Measurements from ENCODE around the gene SERPINC1.
"Not testable (repeated sequence)": the region's sequence is repeated elsewhere in the genome, so short reads cannot be mapped to it uniquely, and the experiment has no call there.

SERPINC1 gene

GRCh38 chr1:173867753-173868265 is 49.3 kb downstream of the SERPINC1 start, which contains the start of gene GAS5:
TSS of gene GAS5 (minus strand) at chr1:173867989.
- H3K27me3 ChIP-seq (ENCODE audit: control insufficient read depth, insufficient read depth, low read length): no peaks in the 10 kb centered on the region
- peaks cover 3% of the 10 kb centered on the region for H3K4me1 ChIP-seq (ENCODE audit: control insufficient read depth, insufficient read depth, low read length)
- peaks cover 49% of the 10 kb centered on the region for H3K36me3 ChIP-seq (ENCODE audit: control insufficient read depth, insufficient read depth, low read length)
- peak within 1 kb of the TSS; percentile 99 for H3K4me3 ChIP-seq (ENCODE audit: low read depth, low read length)
- H3K9ac ChIP-seq (ENCODE audit: low read depth, low read length): peak within 1 kb of the TSS; percentile 99
- no peaks in the 10 kb centered on the region for H3K9me3 ChIP-seq (ENCODE audit: control insufficient read depth, insufficient read depth, low read length)

GRCh38 chr1:173867141-173867752 is 49.9 kb downstream of the SERPINC1 start:
- Histone ChIP-seq H3K36me3 (ENCODE audit: control insufficient read depth, insufficient read depth, low read length) (peaks cover 49% of the 10 kb centered on the region), H3K4me3 (ENCODE audit: low read depth, low read length) (peak overlapping the region; percentile 99), H3K9me3 (ENCODE audit: control insufficient read depth, insufficient read depth, low read length) (no peaks in the 10 kb centered on the region), H3K4me1 (ENCODE audit: control insufficient read depth, insufficient read depth, low read length) (peaks cover 3% of the 10 kb centered on the region), H3K27me3 (ENCODE audit: control insufficient read depth, insufficient read depth, low read length) (no peaks in the 10 kb centered on the region), H3K9ac (ENCODE audit: low read depth, low read length) (peak overlapping the region; percentile 99)

GRCh38 chr1:173866413-173867115 is 50.6 kb downstream of the SERPINC1 start:
- H3K4me1 ChIP-seq (ENCODE audit: control insufficient read depth, insufficient read depth, low read length): peaks cover 3% of the 10 kb centered on the region
- H3K36me3 ChIP-seq (ENCODE audit: control insufficient read depth, insufficient read depth, low read length): peaks cover 49% of the 10 kb centered on the region
- H3K27me3 ChIP-seq (ENCODE audit: control insufficient read depth, insufficient read depth, low read length): no peaks in the 10 kb centered on the region
- peak overlapping the region; percentile 99 for H3K4me3 ChIP-seq (ENCODE audit: low read depth, low read length)
- no peaks in the 10 kb centered on the region for H3K9me3 ChIP-seq (ENCODE audit: control insufficient read depth, insufficient read depth, low read length)
- H3K9ac ChIP-seq (ENCODE audit: low read depth, low read length): peak overlapping the region; percentile 99

GRCh38 chr1:173865468-173866164 is 51.5 kb downstream of the SERPINC1 start:
- no peaks in the 10 kb centered on the region for H3K27me3 ChIP-seq (ENCODE audit: control insufficient read depth, insufficient read depth, low read length)
- H3K4me3 ChIP-seq (ENCODE audit: low read depth, low read length): peak overlapping the region; percentile 99
- peaks cover 3% of the 10 kb centered on the region for H3K4me1 ChIP-seq (ENCODE audit: control insufficient read depth, insufficient read depth, low read length)
- H3K9me3 ChIP-seq (ENCODE audit: control insufficient read depth, insufficient read depth, low read length): no peaks in the 10 kb centered on the region
- H3K9ac ChIP-seq (ENCODE audit: low read depth, low read length): peak overlapping the region; percentile 99
- peaks cover 47% of the 10 kb centered on the region for H3K36me3 ChIP-seq (ENCODE audit: control insufficient read depth, insufficient read depth, low read length)

GRCh38 chr1:173864179-173864867 is 52.8 kb downstream of the SERPINC1 start:
- Histone ChIP-seq H3K36me3 (ENCODE audit: control insufficient read depth, insufficient read depth, low read length) (peaks cover 41% of the 10 kb centered on the region), H3K4me1 (ENCODE audit: control insufficient read depth, insufficient read depth, low read length) (peaks cover 3% of the 10 kb centered on the region), H3K9ac (ENCODE audit: low read depth, low read length) (peak overlapping the region; percentile 99), H3K27me3 (ENCODE audit: control insufficient read depth, insufficient read depth, low read length) (no peaks in the 10 kb centered on the region), H3K4me3 (ENCODE audit: low read depth, low read length) (peak overlapping the region; percentile 99), H3K9me3 (ENCODE audit: control insufficient read depth, insufficient read depth, low read length) (no peaks in the 10 kb centered on the region)

GRCh38 chr1:173863224-173864161 is 53.6 kb downstream of the SERPINC1 start:
- Histone ChIP-seq H3K4me1 (ENCODE audit: control insufficient read depth, insufficient read depth, low read length) (peaks cover 3% of the 10 kb centered on the region), H3K9me3 (ENCODE audit: control insufficient read depth, insufficient read depth, low read length) (no peaks in the 10 kb centered on the region), H3K4me3 (ENCODE audit: low read depth, low read length) (no peak overlapping the region), H3K36me3 (ENCODE audit: control insufficient read depth, insufficient read depth, low read length) (peaks cover 41% of the 10 kb centered on the region), H3K27me3 (ENCODE audit: control insufficient read depth, insufficient read depth, low read length) (no peaks in the 10 kb centered on the region), H3K9ac (ENCODE audit: low read depth, low read length) (no peak overlapping the region)

- Histone ChIP-seq H3K27me3 (ENCODE audit: control insufficient read depth, insufficient read depth, low read length) (no peaks in the 10 kb centered on the region), H3K9ac (ENCODE audit: low read depth, low read length) (no peak overlapping the region), H3K9me3 (ENCODE audit: control insufficient read depth, insufficient read depth, low read length) (no peaks in the 10 kb centered on the region), H3K4me3 (ENCODE audit: low read depth, low read length) (no peak overlapping the region), H3K36me3 (ENCODE audit: control insufficient read depth, insufficient read depth, low read length) (peaks cover 41% of the 10 kb centered on the region), H3K4me1 (ENCODE audit: control insufficient read depth, insufficient read depth, low read length) (peaks cover 3% of the 10 kb centered on the region)
Observed at GRCh38 chr1:173862769-173863223, 54.3 kb downstream of the SERPINC1 start.

- H3K4me3 ChIP-seq (ENCODE audit: low read depth, low read length); H3K27me3 ChIP-seq (ENCODE audit: control insufficient read depth, insufficient read depth, low read length); H3K9me3 ChIP-seq (ENCODE audit: control insufficient read depth, insufficient read depth, low read length); H3K9ac ChIP-seq (ENCODE audit: low read depth, low read length); H3K4me1 ChIP-seq (ENCODE audit: control insufficient read depth, insufficient read depth, low read length): not testable (repeated sequence)
- H3K36me3 ChIP-seq (ENCODE audit: control insufficient read depth, insufficient read depth, low read length): peaks cover 44% of the 10 kb centered on the region
Observed at GRCh38 chr1:173862146-173862768, 54.9 kb downstream of the SERPINC1 start.

- no peaks in the 10 kb centered on the region for H3K9me3 ChIP-seq (ENCODE audit: control insufficient read depth, insufficient read depth, low read length)
- H3K9ac ChIP-seq (ENCODE audit: low read depth, low read length): no peak overlapping the region
- peaks cover 39% of the 10 kb centered on the region for H3K36me3 ChIP-seq (ENCODE audit: control insufficient read depth, insufficient read depth, low read length)
- no peaks in the 10 kb centered on the region for H3K27me3 ChIP-seq (ENCODE audit: control insufficient read depth, insufficient read depth, low read length)
- no peak overlapping the region for H3K4me3 ChIP-seq (ENCODE audit: low read depth, low read length)
- peaks cover 3% of the 10 kb centered on the region for H3K4me1 ChIP-seq (ENCODE audit: control insufficient read depth, insufficient read depth, low read length)
Observed at GRCh38 chr1:173861731-173862145, 55.4 kb downstream of the SERPINC1 start.

GRCh38 chr1:173860065-173860464 is 57.1 kb downstream of the SERPINC1 start:
- H3K27me3 ChIP-seq (ENCODE audit: control insufficient read depth, insufficient read depth, low read length): no peaks in the 10 kb centered on the region
- H3K9ac ChIP-seq (ENCODE audit: low read depth, low read length): no peak overlapping the region
- no peak overlapping the region for H3K4me3 ChIP-seq (ENCODE audit: low read depth, low read length)
- peaks cover 23% of the 10 kb centered on the region for H3K36me3 ChIP-seq (ENCODE audit: control insufficient read depth, insufficient read depth, low read length)
- no peaks in the 10 kb centered on the region for H3K9me3 ChIP-seq (ENCODE audit: control insufficient read depth, insufficient read depth, low read length)
- H3K4me1 ChIP-seq (ENCODE audit: control insufficient read depth, insufficient read depth, low read length): no peaks in the 10 kb centered on the region

All from iPS-15b (cell line).